ENCODE results near the gene CDHR2.

GRCh38 chr5:176644294-176644693 is 95.2 kb downstream of the CDHR2 start:
- TF ChIP-seq CTCF (IDR thresholded peaks at IDR 0.05) (no peak), POLR2A (IDR thresholded peaks at IDR 0.05) (no peak)

Data from testis (tissue), 2 donors.